ENCODE measurements around the gene SSBP4.

- TF ChIP-seq CTCF (IDR thresholded peaks at IDR 0.05) (no peak), EZH2 (IDR thresholded peaks at IDR 0.05; ENCODE audit: borderline replicate concordance, insufficient read depth, low read depth, low read length, poor library complexity, severe bottlenecking) (no peak)
Measured at GRCh38 chr19:18435178-18435841, 16.1 kb downstream of the SSBP4 start.
